ENCODE measurements around the gene KRTAP16-1.

Gene KRTAP16-1

GRCh38 chr17:41322094-41322902 is 13.2 kb upstream of the KRTAP16-1 start:
- TF ChIP-seq, protein P1, sequence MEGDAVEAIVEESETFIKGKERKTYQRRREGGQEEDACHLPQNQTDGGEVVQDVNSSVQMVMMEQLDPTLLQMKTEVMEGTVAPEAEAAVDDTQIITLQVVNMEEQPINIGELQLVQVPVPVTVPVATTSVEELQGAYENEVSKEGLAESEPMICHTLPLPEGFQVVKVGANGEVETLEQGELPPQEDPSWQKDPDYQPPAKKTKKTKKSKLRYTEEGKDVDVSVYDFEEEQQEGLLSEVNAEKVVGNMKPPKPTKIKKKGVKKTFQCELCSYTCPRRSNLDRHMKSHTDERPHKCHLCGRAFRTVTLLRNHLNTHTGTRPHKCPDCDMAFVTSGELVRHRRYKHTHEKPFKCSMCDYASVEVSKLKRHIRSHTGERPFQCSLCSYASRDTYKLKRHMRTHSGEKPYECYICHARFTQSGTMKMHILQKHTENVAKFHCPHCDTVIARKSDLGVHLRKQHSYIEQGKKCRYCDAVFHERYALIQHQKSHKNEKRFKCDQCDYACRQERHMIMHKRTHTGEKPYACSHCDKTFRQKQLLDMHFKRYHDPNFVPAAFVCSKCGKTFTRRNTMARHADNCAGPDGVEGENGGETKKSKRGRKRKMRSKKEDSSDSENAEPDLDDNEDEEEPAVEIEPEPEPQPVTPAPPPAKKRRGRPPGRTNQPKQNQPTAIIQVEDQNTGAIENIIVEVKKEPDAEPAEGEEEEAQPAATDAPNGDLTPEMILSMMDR (IDR thresholded peaks at IDR 0.05; ENCODE audit: low read depth, low read length) = peak; percentile 89
- no peak overlapping the region for H3K4me3 ChIP-seq (ENCODE audit: low read depth, low read length)

- TF ChIP-seq, protein P1 (IDR thresholded peaks at IDR 0.05; ENCODE audit: low read depth, low read length) = no peak
- H3K4me3 ChIP-seq (ENCODE audit: low read depth, low read length) = no peak overlapping the region
Observed at GRCh38 chr17:41318231-41318630, 9.1 kb upstream of the KRTAP16-1 start.

GRCh38 chr17:41315814-41316445 is 6.8 kb upstream of the KRTAP16-1 start:
- TF ChIP-seq, protein P1 (IDR thresholded peaks at IDR 0.05; ENCODE audit: low read depth, low read length) = no peak
- no peak overlapping the region for H3K4me3 ChIP-seq (ENCODE audit: low read depth, low read length)

DNA sequence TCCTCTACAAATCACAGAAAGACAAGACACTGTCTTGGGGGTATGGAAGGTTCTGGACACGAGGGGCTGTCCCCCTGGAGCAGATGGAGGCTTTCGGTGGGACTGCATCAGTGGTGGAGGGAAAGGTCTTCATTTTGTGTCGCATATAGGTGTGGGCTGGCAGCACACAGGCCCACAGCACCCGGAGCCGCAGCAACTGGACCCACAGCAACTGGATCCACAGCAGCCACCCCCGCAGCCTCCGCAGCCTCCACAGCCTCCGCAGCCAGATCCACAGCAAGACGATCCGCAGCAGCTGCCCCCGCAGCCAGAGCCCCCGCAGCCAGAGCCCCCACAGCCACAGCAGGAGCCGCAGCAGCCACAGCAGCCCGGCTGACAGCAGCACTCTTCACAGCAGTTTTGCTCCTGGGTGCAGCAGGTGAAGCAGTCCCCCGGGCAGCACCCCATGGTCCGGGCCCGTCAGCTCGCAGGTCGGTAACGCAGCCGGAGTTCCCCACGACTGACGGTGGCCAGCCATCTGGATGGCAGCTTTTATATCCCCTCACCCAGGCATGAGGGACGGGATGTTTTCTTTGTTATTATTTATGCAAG is 6.2 kb upstream of the KRTAP16-1 start, which contains the start of gene KRTAP17-1:
Gene KRTAP17-1 (minus strand): TSS at position 507 of the 591 bp plus-strand sequence. CDS start 60 bp downstream, at position 447.
- TF ChIP-seq, protein P1 (IDR thresholded peaks at IDR 0.05; ENCODE audit: low read depth, low read length) = no peak
- H3K4me3 ChIP-seq (ENCODE audit: low read depth, low read length) = no peak within 1 kb of the TSS

- TF ChIP-seq, protein P1 (IDR thresholded peaks at IDR 0.05; ENCODE audit: low read depth, low read length) = no peak
- H3K4me3 ChIP-seq (ENCODE audit: low read depth, low read length) = no peak overlapping the region
Observed at GRCh38 chr17:41311111-41311510, 2.0 kb upstream of the KRTAP16-1 start.

DNA sequence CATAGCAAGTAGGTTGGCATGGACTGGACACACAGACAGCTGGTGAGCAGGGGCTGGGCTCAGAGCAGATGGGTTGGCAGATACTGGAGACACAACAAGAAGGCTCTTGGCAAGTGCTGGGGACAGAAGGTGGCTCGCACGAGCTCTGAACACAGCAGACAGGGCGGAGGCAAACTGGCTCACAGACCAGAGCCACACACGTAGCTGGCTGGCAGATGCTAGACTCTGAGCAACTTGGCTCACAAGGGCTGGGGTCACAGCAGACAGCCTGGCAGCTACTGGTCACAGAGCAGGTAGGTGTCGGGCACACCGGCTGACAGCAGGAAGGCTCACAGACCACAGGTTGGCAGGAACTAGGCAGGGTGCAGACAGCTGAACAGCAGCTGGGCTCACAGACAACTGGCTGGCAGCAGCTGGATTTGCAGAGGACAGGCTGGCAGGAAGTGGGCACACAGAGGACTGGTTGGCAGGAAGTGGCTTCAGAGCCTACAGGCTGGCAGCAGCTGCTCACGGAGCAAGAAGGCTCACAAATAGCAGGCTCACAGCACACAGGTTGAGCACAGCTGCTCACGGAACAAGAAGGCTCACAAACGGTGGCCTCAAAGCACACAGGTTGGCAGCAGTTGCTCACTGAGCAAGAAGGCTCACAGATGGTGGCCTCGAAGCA is 725 bp downstream of the KRTAP16-1 start:
- TF ChIP-seq, protein P1 (IDR thresholded peaks at IDR 0.05; ENCODE audit: low read depth, low read length) = no peak
- no peak overlapping the region for H3K4me3 ChIP-seq (ENCODE audit: low read depth, low read length)

Measured in WI38 (cell line).